ENCODE results near the gene RAPGEF6. TPM values are rescaled to one million over a fixed set of nuclear protein-coding genes. Genes with fewer than 3 reads are reported as not detected.

Gene RAPGEF6
- total and polyA plus RNA-seq, 2 of the 4 experiments (the other 2 are of a cell fraction) = 5.8 to 18.8 TPM

GRCh38 chr5:131548176-131548575 lies 86.9 kb downstream of the RAPGEF6 start:
- Histone ChIP-seq H4K91ac (ENCODE audit: insufficient read depth, low read depth, low read length) (no peak overlapping the region), H2BK5ac (ENCODE audit: low read depth, low read length, poor library complexity, severe bottlenecking) (no peak overlapping the region), H2BK120ac (ENCODE audit: low read depth, low read length) (no peak overlapping the region), H2AK9ac (replicated peaks; ENCODE audit: low read depth, low read length, poor library complexity) (no peak overlapping the region), H2BK20ac (ENCODE audit: low read depth, low read length) (no peak overlapping the region), H4K5ac (ENCODE audit: low read depth, low read length) (no peak overlapping the region), H3K56ac (ENCODE audit: extremely low read depth, insufficient read depth, low read length) (no peak overlapping the region), H3K36me3 (ENCODE audit: control insufficient read depth, insufficient read depth, low read length) (no peaks in the 10 kb centered on the region), H3K4me2 (ENCODE audit: low read depth, low read length) (no peak overlapping the region), H3K4ac (ENCODE audit: low read depth, low read length) (no peak overlapping the region), H3K27ac (ENCODE audit: insufficient read depth, low read length) (no peak overlapping the region), H3K4me1 (ENCODE audit: control insufficient read depth, insufficient read depth, low read length) (peaks cover 3% of the 10 kb centered on the region; the same call in 1 of the 2 replicates), H3K79me1 (ENCODE audit: low read depth in 1 of 2, low read length in 2 of 2) (peaks cover 12 to 17% of the 10 kb centered on the region in 2 experiments), H3K18ac (ENCODE audit: low read depth, low read length) (no peak overlapping the region), H4K8ac (ENCODE audit: low read depth in 2 of 2, low read length in 2 of 2) (no peak overlapping the region), H3K27me3 (ENCODE audit: control insufficient read depth, insufficient read depth, low read length) (no peaks in the 10 kb centered on the region), H2AK5ac (ENCODE audit: low read depth, low read length) (no peak overlapping the region), H3K9ac (ENCODE audit: low read depth, low read length) (no peak overlapping the region), H2BK15ac (ENCODE audit: low read depth, low read length) (no peak overlapping the region), H3K9me1 (ENCODE audit: insufficient read depth, low read length) (no peaks in the 10 kb centered on the region), H3K14ac (replicated peaks; ENCODE audit: low read depth, low read length) (no peak overlapping the region), H3K9me3 (ENCODE audit: control insufficient read depth, insufficient read depth, low read length) (no peaks in the 10 kb centered on the region), H3K4me3 (ENCODE audit: insufficient read depth, low read depth, low read length) (no peak overlapping the region), H2AFZ (replicated peaks; ENCODE audit: low read length, poor library complexity) (no peak overlapping the region), H4K20me1 (ENCODE audit: insufficient read depth, low read length) (no peaks in the 10 kb centered on the region), H3K23ac (ENCODE audit: low read depth, low read length) (no peak overlapping the region)
- DNase-seq (no peak), ATAC-seq (ENCODE audit: low read depth) (no peak)
- no CpG with 5 or more reads among the region's 2 CpGs for WGBS, 2 experiments (ENCODE audit: extremely low coverage in 2 of 2, insufficient read length in 1 of 2)
- no TSS peak for BruUV-seq (replicated peaks)
- in situ Hi-C loops (cut with MboI; ENCODE audit: low sequenced_read_pairs) (no loop called here), intact Hi-C loops (cut with micrococcal nuclease) (no loop called here), dilution Hi-C loops (cut with HindIII; ENCODE audit: low sequenced_read_pairs, unreplicated experiment) (no loop called here)
- POLR2A ChIA-PET (ENCODE audit: unreplicated experiment) = no interaction called here
- no peak for TF ChIP-seq FOS (IDR thresholded peaks at IDR 0.05; ENCODE audit: low read depth, low read length)
- no peak for TF ChIP-seq MAZ (IDR thresholded peaks at IDR 0.05; ENCODE audit: borderline replicate concordance, low read depth, low read length)
- no peak for TF ChIP-seq RAD21 (IDR thresholded peaks at IDR 0.05; ENCODE audit: low read length)
- no peak for TF ChIP-seq CTCF (conservative IDR thresholded peaks at IDR 0.05; ENCODE audit: low read depth, low read length)
- TF ChIP-seq CEBPB (IDR thresholded peaks at IDR 0.05; ENCODE audit: low read depth, low read length) = no peak
- no peak for TF ChIP-seq USF2 (IDR thresholded peaks at IDR 0.05; ENCODE audit: low read depth, low read length)
- no peak for TF ChIP-seq POLR2A (IDR thresholded peaks at IDR 0.05; ENCODE audit: low read depth, low read length)
- CTCF ChIA-PET = interaction anchor here (0.8 kb wide), 1 partner anchor 18 kb away, joined by 3 read pairs; no protein-coding TSS in a partner anchor

Measured in IMR-90 (cell line).